Ovary (tissue), 3 donors: ENCODE results near the gene RALGPS1.

Experiments
- CTCF ChIP-seq, 3 donors: fragments of 450-650 bp in 2 of 3; fragments of 200-600 bp in 1 of 3; IDR thresholded peaks; one replicate each; pipeline versions ENCODE4 v1.5.1 to v1.8.0; 2016 to 2022; ENCODE audit warnings: antibody characterized with exemption in 3 of 3, mild to moderate bottlenecking in 1 of 3
- EP300 ChIP-seq: sonication (generic); formaldehyde crosslinking; IDR thresholded peaks from one replicate; pipeline ENCODE4 v1.6.1; 2017; ENCODE audit warnings: antibody characterized with exemption
- POLR2A ChIP-seq: fragments of 450-650 bp; IDR thresholded peaks from one replicate; pipeline ENCODE4 v1.6.1; 2017; ENCODE audit warnings: antibody characterized with exemption, mild to moderate bottlenecking, moderate library complexity
- donor health status: DM: no; HTN: no; CAD: no.

- TF ChIP-seq CTCF (IDR thresholded peaks at IDR 0.05), result no peak
- TF ChIP-seq POLR2A, result no peak
- TF ChIP-seq EP300, result no peak
Measured at GRCh38 chr9:127138444-127138843, 223.9 kb downstream of the RALGPS1 start.
